HG03159 (cell line): Measurements from ENCODE around the gene BSND.
"Not testable (repeated sequence)": the region's sequence is repeated elsewhere in the genome, so short reads cannot be mapped to it uniquely, and the experiment has no call there.

Experiments
- ATAC-seq: cut with Tn5 transposase; IDR thresholded peaks from one replicate; pipeline ENCODE4 v1.9.1; 2021; ENCODE audit warnings: mild to moderate bottlenecking, moderate library complexity; ENCODE audit not compliant: unreplicated experiment

Gene BSND

DNA sequence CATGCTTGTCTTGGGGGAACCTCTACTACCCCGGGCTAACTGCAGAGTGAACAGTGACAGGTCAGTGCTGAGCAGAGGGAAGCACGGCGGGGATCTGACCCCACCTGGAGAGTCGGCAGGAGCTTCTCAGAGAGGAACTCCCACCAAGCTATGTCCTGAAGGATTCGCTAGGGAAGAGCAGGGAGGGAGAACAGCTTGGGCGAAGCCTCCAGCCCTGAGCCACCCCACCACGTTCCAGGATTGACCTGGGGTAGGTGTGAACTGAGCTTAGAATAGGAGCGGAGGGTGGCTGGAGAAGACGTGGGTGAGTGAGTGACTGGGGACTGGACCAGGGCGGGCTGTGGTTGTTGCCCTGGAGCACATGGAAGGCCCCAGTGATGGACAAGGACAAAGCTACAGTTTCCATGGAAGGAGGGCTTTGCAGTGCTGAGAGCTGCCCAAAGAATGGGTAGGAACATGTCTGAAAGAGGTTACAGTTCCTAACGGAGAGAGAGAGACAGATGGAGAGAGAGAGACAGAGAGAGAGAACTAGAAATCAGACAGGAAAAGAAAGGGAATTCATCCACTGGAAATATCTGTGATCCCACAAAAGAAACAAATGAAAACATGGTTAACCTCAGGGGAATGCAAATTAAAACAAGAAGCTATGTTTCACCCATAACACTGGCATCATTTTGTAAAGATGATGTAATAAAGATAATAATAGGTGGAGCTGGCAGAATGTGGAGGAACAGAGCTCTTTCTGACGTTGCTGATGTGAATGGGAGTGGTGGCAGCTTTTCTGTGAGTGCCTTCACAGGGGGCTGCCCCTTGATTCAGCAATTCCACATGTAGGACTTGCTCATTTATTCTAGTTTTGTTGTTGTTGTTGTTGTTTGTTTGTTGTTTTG, 17.2 kb downstream of the BSND start:
- ATAC-seq: no peak

DNA sequence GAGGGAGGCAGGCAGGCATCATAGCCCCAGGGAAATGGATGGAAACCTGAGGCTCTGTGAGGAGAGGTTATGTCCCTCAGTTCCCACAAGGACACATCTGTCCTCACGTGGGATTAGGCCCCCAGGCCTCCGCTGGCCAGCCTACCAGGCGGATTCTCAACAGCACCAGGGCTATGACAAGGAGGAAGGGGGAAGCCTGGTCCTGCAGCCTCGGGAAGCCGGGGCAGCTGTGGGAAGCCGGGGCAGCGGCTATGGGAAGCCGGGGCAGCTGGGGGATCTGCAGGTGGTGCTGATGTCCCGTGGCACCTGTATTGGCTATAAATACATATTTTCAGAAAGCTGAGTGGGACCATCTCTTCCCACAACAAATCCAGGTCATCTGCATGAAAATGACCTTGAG, 19.7 kb downstream of the BSND start:
- no peak for ATAC-seq

DNA sequence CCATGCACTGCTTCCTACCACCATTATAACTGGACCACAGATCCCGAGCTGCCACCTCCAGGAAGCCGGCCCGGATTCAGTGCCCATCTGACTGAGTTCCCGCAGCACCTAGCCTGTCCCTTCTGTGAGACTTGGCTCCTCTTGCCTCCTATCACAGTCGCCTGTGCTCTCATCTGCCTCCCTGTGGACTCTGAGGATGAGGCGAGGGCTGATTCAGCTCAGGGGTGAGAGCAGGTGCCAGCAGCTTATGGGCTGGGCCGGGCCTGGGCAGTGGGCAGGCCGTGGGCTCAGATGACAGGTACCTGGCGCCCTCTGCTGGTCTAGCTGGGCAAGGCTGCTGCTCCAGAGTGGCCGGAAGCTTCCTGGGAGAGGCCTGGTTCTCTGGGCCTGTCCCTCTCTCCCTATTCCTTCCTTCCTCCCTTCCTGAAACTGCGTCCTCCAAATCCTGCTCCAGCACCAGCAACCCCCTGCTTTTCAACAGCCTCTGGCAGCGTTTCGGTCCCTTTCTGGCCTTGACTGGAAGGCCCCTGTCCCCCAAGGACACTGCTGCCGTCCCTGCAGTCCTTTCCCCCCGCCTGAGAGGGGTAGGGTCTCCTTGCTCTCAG, 23.3 kb downstream of the BSND start:
- peak; percentile 81 for ATAC-seq

DNA sequence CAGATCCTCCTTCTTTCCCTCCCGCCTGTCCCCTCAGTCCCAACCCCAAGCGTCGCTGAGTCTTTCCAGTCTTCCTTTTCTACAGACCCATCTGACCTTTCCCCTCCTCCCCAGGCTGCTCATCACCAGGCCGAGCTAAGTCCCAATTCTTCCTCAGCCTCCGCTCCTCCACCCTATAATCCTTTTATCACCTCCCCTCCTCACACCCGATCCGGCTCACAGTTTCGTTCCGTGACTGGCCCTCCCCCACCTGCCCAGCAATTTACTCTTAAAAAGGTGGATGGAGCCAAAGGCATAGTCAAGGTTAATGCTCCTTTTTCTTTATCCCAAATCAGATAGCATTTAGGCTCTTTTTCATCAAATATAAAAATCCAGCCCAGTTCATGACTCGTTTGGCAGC, 25.4 kb downstream of the BSND start:
- ATAC-seq: not testable (repeated sequence)

DNA sequence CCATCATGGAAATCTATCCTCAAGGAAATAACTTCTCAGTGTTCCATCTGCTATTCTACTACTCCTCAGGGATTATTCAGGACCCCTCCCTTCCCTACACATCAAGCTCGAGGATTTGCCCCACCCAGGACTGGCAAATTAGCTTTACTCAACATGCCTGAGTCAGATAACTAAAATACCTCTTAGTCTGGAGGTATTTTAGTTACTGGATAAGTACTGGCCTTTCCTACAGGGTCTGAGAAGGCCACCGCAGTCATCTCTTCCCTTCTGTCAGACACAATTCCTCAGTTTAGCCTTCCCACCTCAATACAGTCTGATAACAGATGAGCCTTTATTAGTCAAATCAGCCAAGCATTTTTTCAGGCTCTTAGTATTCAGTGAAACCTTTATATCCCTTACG, 27.9 kb downstream of the BSND start:
- ATAC-seq: not testable (repeated sequence)

DNA sequence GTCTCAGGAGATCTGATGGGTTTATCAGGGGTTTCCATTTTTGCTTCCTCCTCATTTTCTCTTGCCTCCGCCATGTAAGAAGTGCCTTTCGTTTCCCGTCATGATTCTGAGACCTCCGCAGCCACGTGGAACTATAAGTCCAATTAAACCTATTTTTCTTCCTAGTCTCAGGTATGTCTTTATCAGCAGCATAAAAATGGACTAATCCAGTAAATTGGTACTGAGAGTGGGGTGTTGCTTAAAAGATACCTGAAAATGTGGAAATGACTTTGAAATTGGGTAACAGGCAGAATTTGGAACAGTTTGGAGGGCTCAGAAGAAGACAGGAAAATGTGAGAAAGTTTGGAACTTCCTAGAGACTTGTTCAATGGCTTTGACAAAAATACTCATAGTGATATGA, 32.4 kb downstream of the BSND start:
- ATAC-seq: not testable (repeated sequence)

DNA sequence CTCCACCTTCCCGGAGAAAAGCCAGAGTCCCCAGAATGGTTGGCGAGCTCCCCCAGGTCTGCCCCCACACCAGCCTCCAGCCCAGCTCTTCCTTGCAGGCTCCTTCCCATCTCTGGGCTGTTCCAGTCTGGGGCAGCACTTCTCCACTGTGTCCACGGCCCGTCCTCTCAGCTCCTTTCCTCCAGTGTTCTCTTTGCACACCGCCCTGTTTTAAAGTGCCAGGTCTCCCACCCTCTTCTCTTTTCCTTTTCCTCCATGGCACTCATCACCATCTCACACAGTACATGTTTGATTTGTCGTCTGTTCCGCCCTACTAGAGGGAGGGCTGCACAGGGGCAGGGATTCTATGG, 34.5 kb downstream of the BSND start:
- ATAC-seq: no peak

DNA sequence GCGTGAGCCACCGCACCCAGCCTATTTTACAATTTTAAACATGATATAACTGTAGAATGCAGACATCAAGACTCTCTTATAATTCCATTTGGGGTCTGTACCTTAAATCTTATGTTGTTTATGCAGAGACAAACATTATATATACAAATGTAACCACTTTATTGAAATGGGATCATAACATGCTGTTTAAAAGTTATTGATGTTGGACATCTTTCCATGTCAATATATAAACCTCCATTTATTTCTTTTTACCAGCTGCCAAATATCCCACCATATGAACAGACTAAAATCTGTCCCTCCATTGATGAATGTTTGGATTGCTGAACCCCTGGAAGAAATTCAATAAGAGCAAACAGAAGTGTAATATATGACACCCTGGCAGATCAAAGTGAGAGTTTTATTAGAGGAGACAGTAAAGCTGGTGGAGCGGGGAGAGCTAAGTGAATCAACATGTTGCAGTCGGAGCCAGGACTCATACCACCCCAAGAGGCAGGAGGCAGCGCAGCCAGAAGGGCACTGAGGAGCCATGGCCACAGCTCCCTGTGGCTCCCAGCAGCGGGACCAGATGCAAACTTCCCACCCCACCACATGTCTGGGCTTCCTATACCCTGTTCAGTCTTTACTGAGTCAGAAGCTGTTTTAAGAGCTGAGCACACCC, 35.9 kb downstream of the BSND start:
- no peak for ATAC-seq

DNA sequence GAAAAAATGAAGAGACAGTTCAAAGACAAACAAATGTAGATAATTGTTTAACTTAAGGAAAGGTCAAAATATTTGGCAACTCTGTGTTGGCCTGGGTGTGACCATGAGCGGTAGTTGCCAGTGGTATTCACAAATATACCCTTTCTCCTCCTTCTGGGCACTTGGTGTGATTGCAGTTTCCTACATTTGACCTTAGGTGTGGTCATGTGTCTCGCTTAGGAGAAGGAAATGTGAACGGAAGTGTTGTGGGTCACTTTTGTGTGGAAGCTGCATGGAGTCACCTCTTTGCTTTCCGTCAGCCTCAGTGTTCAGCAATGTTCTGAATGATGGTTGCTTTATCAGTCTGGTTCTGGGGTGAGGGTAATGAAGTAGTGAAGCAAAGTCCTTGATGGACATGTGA, 37.2 kb downstream of the BSND start:
- no peak for ATAC-seq

DNA sequence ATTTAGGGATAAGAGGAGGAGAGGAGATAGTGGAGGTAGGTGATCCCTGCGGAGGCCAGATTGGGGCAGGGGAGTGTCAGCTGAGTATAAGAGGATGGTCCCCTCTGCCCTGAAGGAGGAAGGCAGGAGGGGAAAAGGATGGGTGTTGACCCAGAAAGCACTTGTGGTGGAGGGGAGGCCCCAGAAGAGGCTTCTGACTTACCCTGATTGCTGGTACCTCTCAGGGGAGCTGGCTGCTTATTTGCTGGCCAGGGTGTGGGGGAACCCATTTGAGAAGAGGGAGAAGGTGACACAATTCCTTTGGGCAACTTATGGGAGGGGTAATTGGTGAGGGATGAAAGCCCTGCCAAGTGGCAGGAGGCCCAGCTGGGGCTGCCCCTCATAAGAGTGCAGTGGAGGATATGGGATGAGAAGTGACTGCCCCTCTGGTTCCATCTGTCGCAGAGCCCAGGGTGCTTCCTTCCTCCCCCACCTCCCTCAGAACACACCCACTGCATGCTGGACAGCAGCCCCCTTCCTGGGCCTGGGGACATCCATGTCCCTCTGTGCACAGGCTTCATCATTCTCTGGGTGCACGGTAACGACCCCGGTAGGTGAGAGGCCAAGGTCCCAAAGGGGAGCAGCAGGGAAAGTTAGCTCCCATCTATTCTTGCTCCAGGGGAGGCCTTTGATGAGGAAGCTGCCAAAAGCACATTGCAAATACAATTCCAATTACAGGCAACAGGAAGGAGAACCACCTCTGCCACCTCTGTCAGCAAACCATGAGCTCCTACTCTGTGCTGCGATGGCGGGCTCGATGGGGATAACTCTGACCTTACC, 39.2 kb downstream of the BSND start:
- ATAC-seq: no peak

DNA sequence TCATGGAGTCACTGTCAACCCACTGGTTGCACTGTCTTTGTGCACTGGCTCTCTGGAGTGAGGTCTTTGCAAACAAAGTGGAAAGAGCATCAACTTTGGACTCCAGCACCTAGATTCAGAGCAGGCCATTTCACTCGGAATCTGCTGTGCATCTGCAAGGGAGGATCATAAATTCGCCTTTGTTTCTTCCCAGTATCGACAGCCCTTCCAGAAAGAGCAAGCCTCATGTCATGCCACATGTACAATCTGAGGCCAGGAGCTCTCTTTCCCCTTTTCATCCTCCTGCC, 39.8 kb downstream of the BSND start:
- no peak for ATAC-seq

DNA sequence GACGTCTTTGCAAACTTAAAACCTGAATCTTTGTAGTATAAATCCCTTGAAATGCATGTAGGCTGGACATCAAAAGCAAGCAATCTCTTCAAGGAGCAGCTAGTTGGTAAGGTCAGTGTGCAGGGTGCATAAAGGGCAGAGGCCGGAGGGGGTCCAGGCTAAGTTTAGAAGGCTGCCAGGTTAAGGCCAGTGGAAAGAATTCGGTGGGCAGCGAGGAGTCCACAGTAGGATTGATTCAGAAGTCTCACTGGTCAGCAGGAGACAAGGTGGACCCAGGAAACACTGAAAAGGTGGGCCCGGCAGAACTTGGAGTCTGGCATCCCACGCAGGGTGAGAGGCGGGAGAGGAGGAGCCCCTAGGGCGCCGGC, 40.2 kb downstream of the BSND start:
- no peak for ATAC-seq

DNA sequence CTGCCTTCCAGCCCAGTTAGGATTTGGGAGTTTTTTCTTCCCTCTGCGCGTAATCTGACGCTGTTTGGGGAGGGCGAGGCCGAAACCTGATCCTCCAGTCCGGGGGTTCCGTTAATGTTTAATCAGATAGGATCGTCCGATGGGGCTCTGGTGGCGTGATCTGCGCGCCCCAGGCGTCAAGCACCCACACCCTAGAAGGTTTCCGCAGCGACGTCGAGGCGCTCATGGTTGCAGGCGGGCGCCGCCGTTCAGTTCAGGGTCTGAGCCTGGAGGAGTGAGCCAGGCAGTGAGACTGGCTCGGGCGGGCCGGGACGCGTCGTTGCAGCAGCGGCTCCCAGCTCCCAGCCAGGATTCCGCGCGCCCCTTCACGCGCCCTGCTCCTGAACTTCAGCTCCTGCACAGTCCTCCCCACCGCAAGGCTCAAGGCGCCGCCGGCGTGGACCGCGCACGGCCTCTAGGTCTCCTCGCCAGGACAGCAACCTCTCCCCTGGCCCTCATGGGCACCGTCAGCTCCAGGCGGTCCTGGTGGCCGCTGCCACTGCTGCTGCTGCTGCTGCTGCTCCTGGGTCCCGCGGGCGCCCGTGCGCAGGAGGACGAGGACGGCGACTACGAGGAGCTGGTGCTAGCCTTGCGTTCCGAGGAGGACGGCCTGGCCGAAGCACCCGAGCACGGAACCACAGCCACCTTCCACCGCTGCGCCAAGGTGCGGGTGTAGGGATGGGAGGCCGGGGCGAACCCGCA, 40.8 kb downstream of the BSND start, which contains the start of gene PCSK9:
TSS of gene PCSK9 (plus strand) at position 207 of the 741 bp plus-strand sequence. CDS start at position 497, 290 bp downstream.
- no peak for ATAC-seq

DNA sequence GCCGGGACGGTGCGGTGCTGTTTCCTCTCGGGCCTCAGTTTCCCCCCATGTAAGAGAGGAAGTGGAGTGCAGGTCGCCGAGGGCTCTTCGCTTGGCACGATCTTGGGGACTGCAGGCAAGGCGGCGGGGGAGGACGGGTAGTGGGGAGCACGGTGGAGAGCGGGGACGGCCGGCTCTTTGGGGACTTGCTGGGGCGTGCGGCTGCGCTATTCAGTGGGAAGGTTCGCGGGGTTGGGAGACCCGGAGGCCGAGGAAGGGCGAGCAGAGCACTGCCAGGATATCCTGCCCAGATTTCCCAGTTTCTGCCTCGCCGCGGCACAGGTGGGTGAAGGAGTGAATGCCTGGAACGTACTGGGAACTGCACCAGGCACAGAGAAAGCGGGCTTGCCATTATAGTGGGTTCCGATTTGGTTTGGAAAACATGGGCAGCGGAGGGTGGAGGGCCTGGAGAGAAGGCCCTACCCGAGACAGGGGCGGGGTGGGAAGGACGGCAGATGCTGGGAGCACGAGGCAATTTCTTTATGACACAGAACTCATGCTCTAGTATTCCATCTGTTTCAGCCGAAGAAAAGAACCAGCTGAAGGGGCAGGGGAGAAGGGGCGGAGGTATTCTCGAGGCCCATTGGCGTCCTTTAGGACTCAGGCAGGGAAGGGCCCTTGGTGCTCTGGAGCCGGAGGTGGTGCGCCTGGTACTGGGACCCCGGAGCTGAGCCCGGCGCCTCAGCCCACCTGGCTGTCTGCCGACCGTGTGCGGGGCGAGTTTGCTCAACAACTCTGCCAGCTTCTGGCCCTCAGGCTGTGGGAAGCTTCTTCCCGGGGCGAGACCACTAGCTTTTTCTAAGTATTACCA, 41.6 kb downstream of the BSND start:
- ATAC-seq: no peak

DNA sequence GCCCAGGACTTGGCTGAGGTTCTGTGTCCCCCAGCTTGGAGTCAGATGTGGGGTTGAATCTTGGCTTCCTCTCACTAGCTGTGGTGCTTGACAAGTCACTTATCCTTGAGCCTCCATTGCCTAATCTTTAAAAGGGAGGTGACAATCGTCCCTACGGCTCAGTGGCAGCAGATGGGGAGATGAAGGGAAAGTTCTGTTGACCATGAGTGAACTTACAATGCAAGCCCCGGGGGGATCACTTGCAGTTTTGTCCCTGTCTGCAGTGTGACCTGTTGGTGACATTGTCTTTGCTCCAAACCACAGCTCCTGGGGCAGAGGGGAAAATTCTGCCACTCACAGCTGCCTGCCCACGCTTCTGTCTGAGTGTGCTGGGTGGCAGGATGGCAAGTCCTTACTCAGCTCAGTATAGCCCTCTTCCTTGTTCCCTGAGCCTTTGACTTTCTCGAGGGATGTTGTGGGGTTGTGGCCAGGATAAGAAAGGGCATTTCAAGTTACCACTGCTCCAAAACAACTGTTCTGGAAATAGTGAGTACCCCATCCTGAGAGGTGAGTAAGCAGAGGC, 42.3 kb downstream of the BSND start:
- no peak for ATAC-seq

DNA sequence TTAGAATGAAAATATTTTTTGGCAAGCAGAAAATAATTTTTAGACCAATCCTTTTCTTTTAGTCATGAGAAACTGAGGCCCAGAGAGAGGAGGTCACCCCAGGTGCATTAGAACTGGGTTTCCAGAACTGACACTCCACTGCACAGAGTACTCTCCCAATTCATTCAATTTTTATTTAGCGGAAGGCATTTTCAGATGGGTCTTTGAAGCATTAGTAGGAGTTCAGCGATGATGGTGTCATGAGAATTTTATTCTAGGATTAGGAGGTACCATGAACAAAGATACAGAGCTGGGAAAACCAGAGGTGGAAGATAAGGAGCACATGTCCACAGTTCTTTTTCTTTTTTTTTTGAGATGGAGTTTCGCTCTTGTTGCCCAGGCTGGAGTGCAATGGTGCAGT, 42.9 kb downstream of the BSND start:
- no peak for ATAC-seq

DNA sequence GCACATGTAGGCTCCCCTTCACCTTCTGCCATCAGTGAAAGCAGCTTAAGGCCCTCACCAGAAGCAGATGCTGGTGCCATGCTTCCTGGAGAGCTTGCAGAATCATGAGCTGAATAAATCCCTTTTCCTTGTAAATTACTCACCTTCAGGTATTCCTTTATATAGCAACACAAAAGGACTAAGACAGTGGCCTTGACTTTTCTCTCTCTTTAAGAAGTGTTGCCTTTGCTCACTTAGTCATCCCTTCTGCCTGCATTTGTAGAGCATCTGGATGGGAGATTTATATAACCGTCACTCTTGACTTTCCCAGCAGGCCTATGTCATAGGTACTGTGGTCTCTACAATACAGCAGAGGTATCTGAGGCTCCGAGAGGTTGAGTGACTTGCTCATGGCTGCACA, 44.3 kb downstream of the BSND start:
- no peak for ATAC-seq

DNA sequence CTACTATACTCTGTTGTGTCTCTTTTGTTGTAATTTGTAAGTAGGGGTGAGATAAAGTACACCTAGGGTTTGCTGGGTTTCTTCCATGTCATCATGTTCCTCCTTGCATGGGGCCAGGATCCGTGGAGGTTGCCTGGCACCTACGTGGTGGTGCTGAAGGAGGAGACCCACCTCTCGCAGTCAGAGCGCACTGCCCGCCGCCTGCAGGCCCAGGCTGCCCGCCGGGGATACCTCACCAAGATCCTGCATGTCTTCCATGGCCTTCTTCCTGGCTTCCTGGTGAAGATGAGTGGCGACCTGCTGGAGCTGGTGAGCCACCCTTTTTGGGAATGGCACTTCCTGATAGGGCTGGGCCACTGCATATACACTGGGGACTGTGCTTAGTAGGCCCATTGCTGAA, 45.0 kb downstream of the BSND start:
- no peak for ATAC-seq

DNA sequence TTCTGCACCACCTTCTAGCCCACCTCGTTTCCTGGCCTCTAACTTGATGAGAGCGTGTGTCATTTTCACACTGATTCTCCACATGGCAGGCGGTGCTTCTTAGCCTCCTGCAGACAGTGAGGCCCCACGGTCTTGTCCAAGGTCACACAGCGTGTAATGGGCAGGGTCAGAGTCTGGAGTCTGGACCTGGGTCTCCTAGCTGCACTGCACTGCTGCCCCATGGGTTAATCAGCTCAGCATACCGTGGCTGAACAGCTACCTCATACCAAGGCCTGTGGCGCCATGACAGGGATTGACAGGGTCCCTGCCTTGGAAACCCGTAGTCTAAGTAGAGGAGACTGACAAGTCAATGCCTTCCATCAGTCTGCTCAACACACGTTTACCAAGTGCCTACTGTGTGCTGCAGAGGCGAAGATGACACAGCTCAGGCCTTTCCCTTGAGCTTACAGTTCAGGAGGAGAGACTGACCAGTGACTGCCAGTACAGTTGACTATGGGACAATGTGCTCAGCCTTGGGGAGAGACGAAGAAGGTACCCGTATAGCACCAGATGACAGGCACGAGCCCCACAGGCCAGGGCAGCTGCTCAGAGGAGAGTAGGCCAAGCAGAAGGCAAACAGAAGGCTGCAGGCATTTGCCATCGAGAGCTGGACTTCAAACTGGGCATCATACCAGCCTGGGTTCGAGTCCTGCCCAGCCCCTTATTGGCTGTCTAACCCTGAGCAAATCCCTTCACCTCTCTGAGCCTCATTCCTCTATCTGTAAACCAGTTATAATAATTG, 46.1 kb downstream of the BSND start:
- no peak for ATAC-seq
